Activated T-helper 1 cell treated with anti-CD3 and anti-CD28 coated beads, Interleukin-12 subunit alpha, Interleukin-12 subunit beta, Interleukin-2, Interleukin-4 antibody, amounts not matched to agents 30 ng/mL and 10 ng/mL and 1 ng/mL, durations not matched to agents 14 hours and 24 hours and 36 hours (primary cell): Measurements from ENCODE around the gene RPL3. TPM values are rescaled to one million over a fixed set of nuclear protein-coding genes. Genes with fewer than 3 reads are reported as not detected.

Experiments used
- DNase-seq: peaks from one replicate; pipeline ENCODE4 v3.0.0; 2021; ENCODE audit warnings: low spot score
- H3K27ac Mint-ChIP-seq: one replicate; pipeline ENCODE4 v1.8.0; 2021; ENCODE audit warnings: mild to moderate bottlenecking, mixed read lengths
- H3K27me3 Mint-ChIP-seq: one replicate; pipeline ENCODE4 v1.8.0; 2022; ENCODE audit warnings: mild to moderate bottlenecking, moderate library complexity, mixed read lengths; ENCODE audit not compliant: insufficient read depth
- H3K36me3 Mint-ChIP-seq: one replicate; pipeline ENCODE4 v1.8.0; 2021; ENCODE audit warnings: low read depth, mixed read lengths
- H3K4me1 Mint-ChIP-seq: one replicate; pipeline ENCODE4 v1.8.0; 2021; ENCODE audit warnings: low read depth, mixed read lengths
- H3K4me3 Mint-ChIP-seq: one replicate; pipeline ENCODE4 v1.8.0; 2021; ENCODE audit warnings: mild to moderate bottlenecking, moderate library complexity, mixed read lengths
- H3K9me3 Mint-ChIP-seq: one replicate; pipeline ENCODE4 v1.8.0; 2021; ENCODE audit warnings: mixed read lengths
- intact Hi-C: fragments of 100-400 bp; cut with micrococcal nuclease; formaldehyde crosslinking; loops from one replicate; pipeline ENCODE4 v1.15.1; 2024
- total RNA-seq: library from RNA; stranded (reverse); gene quantifications from 2 replicates; pipeline ENCODE4 v1.2.3, GENCODE V29; 2022

RPL3 gene
- total RNA-seq, result 1,905 and 1,941 TPM in 2 replicates

- Mint-ChIP-seq H3K27ac (peak within 1 kb of the TSS; percentile 99), H3K9me3 (no peaks in the 10 kb centered on the region), H3K36me3 (peaks cover 50% of the 10 kb centered on the region), H3K4me3 (peak within 1 kb of the TSS; percentile 99), H3K27me3 (no peaks in the 10 kb centered on the region), H3K4me1 (peaks cover 42% of the 10 kb centered on the region)
- intact Hi-C loops, result loop anchor here (1.0 to 5.0 kb wide), 9 partner anchors 53 to 725 kb away; partner anchors contain the start of genes GTPBP1, PDGFB and RPS19BP1
- DNase-seq, result peak; percentile 96
Measured at GRCh38 chr22:39319284-39320022, at the start of gene RPL3. Gene RPL3, minus strand, starts transcription at chr22:39319623. Its CDS starts 26 bp downstream, at chr22:39319597.

GRCh38 chr22:39369186-39369585 lies 49.8 kb upstream of the RPL3 start:
- Mint-ChIP-seq H3K4me3 (no peak overlapping the region), H3K27me3 (peaks cover 3% of the 10 kb centered on the region), H3K4me1 (no peaks in the 10 kb centered on the region), H3K36me3 (no peaks in the 10 kb centered on the region), H3K9me3 (no peaks in the 10 kb centered on the region), H3K27ac (no peak overlapping the region)
- intact Hi-C loops, result no loop called here
- no peak for DNase-seq

DNA sequence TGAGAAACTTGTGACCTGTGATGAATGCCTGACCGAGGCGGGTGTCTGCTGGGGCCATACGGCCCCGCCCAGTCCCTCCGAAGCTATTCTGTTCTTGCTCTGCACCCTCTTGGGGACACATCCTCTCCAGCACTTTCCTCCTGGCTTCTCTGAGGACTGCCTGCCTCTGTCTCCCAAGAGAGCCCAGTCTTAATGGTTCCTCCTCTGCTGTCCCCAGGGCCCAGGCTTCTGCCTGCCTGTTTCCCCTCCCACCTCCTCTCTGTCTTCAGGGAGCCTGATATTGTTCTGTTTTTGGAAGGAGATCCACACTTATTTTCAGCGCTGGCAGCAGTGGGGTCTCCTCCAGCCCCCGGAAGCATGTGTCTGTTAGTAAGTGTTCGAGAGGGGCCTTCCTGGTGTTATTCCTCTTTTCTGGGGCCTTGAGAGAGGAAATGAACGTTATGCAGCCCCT lies 49.1 kb upstream of the RPL3 start:
- H3K9me3 Mint-ChIP-seq, result no peaks in the 10 kb centered on the region
- no peaks in the 10 kb centered on the region for H3K36me3 Mint-ChIP-seq
- DNase-seq, result no peak
- no peaks in the 10 kb centered on the region for H3K4me1 Mint-ChIP-seq
- H3K27ac Mint-ChIP-seq, result no peak overlapping the region
- intact Hi-C loops, result no loop called here
- H3K27me3 Mint-ChIP-seq, result peaks cover 3% of the 10 kb centered on the region
- no peak overlapping the region for H3K4me3 Mint-ChIP-seq

GRCh38 chr22:39367035-39367434 lies 47.6 kb upstream of the RPL3 start:
- Mint-ChIP-seq H3K9me3 (no peaks in the 10 kb centered on the region), H3K4me1 (no peaks in the 10 kb centered on the region), H3K27me3 (peaks cover 8% of the 10 kb centered on the region), H3K4me3 (no peak overlapping the region), H3K27ac (no peak overlapping the region), H3K36me3 (no peaks in the 10 kb centered on the region)
- no peak for DNase-seq
- intact Hi-C loops, result no loop called here

- no peak for DNase-seq
- Mint-ChIP-seq H3K9me3 (no peaks in the 10 kb centered on the region), H3K36me3 (no peaks in the 10 kb centered on the region), H3K4me1 (no peaks in the 10 kb centered on the region), H3K4me3 (no peak overlapping the region), H3K27ac (no peak overlapping the region), H3K27me3 (peaks cover 8% of the 10 kb centered on the region)
- intact Hi-C loops, result no loop called here
Measured at GRCh38 chr22:39365492-39365780, 46.0 kb upstream of the RPL3 start.

GRCh38 chr22:39364714-39365491 lies 45.5 kb upstream of the RPL3 start:
- DNase-seq, result no peak
- no peak overlapping the region for H3K4me3 Mint-ChIP-seq

DNA sequence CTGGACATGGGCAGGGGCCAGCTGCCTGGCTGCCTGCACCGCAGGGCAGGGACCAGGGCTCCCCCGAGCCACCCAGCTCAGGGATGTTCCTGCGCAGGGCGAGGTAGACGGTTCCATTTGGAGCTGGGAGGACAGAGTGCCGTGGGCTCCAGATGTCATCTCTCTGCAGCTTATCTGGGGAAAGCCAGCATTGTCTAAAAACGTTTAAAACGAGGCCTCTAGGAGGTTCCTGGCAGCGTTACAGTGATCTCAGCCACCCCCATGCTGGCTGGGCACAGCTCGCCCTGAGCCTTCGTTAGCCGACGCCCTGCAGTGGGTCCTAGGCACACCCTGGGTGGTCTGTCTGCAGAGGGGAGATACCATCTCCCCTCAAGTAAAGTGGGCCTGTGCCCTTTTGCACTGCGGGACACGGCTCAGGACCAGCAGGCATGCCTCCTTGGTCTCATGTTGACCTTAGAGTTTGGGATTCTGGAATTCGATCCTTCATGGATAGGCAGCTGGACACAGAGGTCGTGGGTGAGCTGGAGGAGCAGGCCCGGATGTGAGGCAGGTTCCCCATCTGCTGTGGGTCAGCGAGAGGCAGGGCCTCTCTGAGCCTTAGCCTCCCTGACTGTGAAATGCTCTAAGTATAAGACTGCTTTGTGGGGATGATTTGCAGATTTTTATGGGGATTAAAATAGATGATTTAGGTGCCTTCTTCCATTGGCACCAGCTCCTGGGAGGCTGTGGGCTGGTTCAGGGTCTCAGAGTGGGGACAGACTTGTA lies 44.5 kb upstream of the RPL3 start:
- H3K27me3 Mint-ChIP-seq, result peaks cover 8% of the 10 kb centered on the region
- no peaks in the 10 kb centered on the region for H3K9me3 Mint-ChIP-seq
- DNase-seq, result no peak
- H3K4me3 Mint-ChIP-seq, result no peak overlapping the region
- no peaks in the 10 kb centered on the region for H3K4me1 Mint-ChIP-seq
- intact Hi-C loops, result no loop called here
- no peak overlapping the region for H3K27ac Mint-ChIP-seq
- H3K36me3 Mint-ChIP-seq, result no peaks in the 10 kb centered on the region

More at GRCh38 chr22:39364714-39365491, 45.5 kb upstream of the RPL3 start:
- H3K27me3 Mint-ChIP-seq, result peaks cover 8% of the 10 kb centered on the region
- H3K9me3 Mint-ChIP-seq, result no peaks in the 10 kb centered on the region
- no peaks in the 10 kb centered on the region for H3K36me3 Mint-ChIP-seq
- H3K27ac Mint-ChIP-seq, result no peak overlapping the region
- intact Hi-C loops, result no loop called here
- no peaks in the 10 kb centered on the region for H3K4me1 Mint-ChIP-seq

DNA sequence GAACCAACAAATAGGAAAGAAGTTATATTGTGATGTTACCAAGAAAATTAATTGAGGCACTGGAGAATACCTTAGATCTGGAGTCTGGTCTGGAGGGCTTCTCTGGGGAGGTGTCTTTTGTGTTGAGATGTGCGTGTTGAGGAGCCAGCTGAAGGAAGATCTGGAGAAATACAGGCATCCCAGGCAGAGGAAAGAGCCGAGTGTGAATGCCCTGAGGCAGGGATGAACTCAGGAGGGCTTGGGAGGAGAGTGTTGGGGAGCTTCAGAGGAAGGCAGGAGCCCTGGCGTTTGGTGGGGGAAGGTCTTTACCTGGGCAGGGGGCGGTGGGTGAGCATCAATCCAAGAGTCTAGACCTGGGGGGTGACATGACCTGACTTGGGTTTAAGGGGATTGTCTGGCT lies 43.5 kb upstream of the RPL3 start:
- no peaks in the 10 kb centered on the region for H3K9me3 Mint-ChIP-seq
- no peaks in the 10 kb centered on the region for H3K36me3 Mint-ChIP-seq
- H3K27me3 Mint-ChIP-seq, result peaks cover 8% of the 10 kb centered on the region
- H3K4me1 Mint-ChIP-seq, result no peaks in the 10 kb centered on the region
- no peak overlapping the region for H3K27ac Mint-ChIP-seq
- DNase-seq, result no peak
- intact Hi-C loops, result no loop called here
- H3K4me3 Mint-ChIP-seq, result no peak overlapping the region

- Mint-ChIP-seq H3K36me3 (no peaks in the 10 kb centered on the region), H3K27ac (no peak overlapping the region), H3K27me3 (peaks cover 6% of the 10 kb centered on the region), H3K4me1 (no peaks in the 10 kb centered on the region), H3K4me3 (no peak overlapping the region), H3K9me3 (no peaks in the 10 kb centered on the region)
- intact Hi-C loops, result no loop called here
- no peak for DNase-seq
Measured at GRCh38 chr22:39362271-39362670, 42.8 kb upstream of the RPL3 start.

GRCh38 chr22:39361496-39361895 lies 42.1 kb upstream of the RPL3 start:
- no peaks in the 10 kb centered on the region for H3K9me3 Mint-ChIP-seq
- H3K27ac Mint-ChIP-seq, result no peak overlapping the region
- no peak for DNase-seq
- intact Hi-C loops, result no loop called here
- no peak overlapping the region for H3K4me3 Mint-ChIP-seq
- no peaks in the 10 kb centered on the region for H3K4me1 Mint-ChIP-seq
- no peaks in the 10 kb centered on the region for H3K36me3 Mint-ChIP-seq
- H3K27me3 Mint-ChIP-seq, result peaks cover 8% of the 10 kb centered on the region

GRCh38 chr22:39360674-39361413 lies 41.4 kb upstream of the RPL3 start:
- Mint-ChIP-seq H3K36me3 (no peaks in the 10 kb centered on the region), H3K4me1 (no peaks in the 10 kb centered on the region), H3K27me3 (peaks cover 8% of the 10 kb centered on the region), H3K4me3 (no peak overlapping the region), H3K9me3 (no peaks in the 10 kb centered on the region), H3K27ac (no peak overlapping the region)
- DNase-seq, result no peak
- intact Hi-C loops, result no loop called here

DNA sequence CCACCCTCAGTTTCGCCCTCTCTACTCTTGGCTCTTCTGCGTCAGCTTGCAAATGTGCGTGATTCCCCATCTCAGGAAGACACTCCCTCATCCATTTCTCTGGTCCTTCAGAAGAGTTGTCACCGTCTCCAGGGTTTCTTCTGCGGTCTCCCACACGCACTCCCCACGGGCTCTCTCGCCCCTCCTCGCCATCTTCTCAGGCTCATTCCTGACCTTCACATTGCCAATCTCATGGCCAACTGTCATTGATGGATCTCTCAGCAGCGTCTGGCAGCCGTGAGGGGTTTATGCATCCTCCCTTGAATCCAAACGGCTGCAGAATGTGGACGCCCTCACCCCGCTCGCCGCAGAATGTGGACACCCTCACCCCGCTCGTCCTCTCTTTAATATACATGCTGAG lies 40.8 kb upstream of the RPL3 start:
- H3K4me1 Mint-ChIP-seq, result no peaks in the 10 kb centered on the region
- peaks cover 8% of the 10 kb centered on the region for H3K27me3 Mint-ChIP-seq
- intact Hi-C loops, result no loop called here
- H3K9me3 Mint-ChIP-seq, result no peaks in the 10 kb centered on the region
- no peak for DNase-seq
- no peak overlapping the region for H3K27ac Mint-ChIP-seq
- H3K4me3 Mint-ChIP-seq, result no peak overlapping the region
- H3K36me3 Mint-ChIP-seq, result no peaks in the 10 kb centered on the region
